Stimulated activated CD4-positive, alpha-beta T cell treated with anti-CD3 and anti-CD28 coated beads, Interleukin-1b, Interleukin-23, amount 100 ng/mL, for 4 hours (primary cell): ENCODE measurements around the gene ANKRD10.

ENCODE experiments used
- DNase-seq, 2 donors: peaks; one replicate each; pipeline ENCODE4 v3.0.0-alpha.2; 2020; ENCODE audit warnings: low read depth in 2 of 2

The ANKRD10 gene

GRCh38 chr13:110885966-110886869, 28.7 kb downstream of the ANKRD10 start:
- DNase-seq: no peak

- no peak for DNase-seq
Observed at GRCh38 chr13:110885516-110885915, 29.4 kb downstream of the ANKRD10 start.

GRCh38 chr13:110884517-110884916, 30.4 kb downstream of the ANKRD10 start:
- no peak for DNase-seq

- DNase-seq: no peak
Observed at GRCh38 chr13:110883542-110883941, 31.3 kb downstream of the ANKRD10 start.

GRCh38 chr13:110882972-110883371, 31.9 kb downstream of the ANKRD10 start:
- no peak for DNase-seq

- DNase-seq: no peak
Observed at GRCh38 chr13:110881839-110882627, 32.8 kb downstream of the ANKRD10 start.

- no peak for DNase-seq
Observed at GRCh38 chr13:110880627-110881026, 34.2 kb downstream of the ANKRD10 start.

- no peak for DNase-seq
Observed at GRCh38 chr13:110879482-110879881, 35.4 kb downstream of the ANKRD10 start.

- no peak for DNase-seq
Observed at GRCh38 chr13:110877737-110878258, 37.1 kb downstream of the ANKRD10 start.

GRCh38 chr13:110876609-110877008, 38.3 kb downstream of the ANKRD10 start:
- no peak for DNase-seq

GRCh38 chr13:110875241-110875640, 39.6 kb downstream of the ANKRD10 start:
- DNase-seq: no peak

- peak; percentile 25 to 51 for DNase-seq
Observed at GRCh38 chr13:110874508-110874960, 40.3 kb downstream of the ANKRD10 start.

GRCh38 chr13:110873639-110874507, 41.0 kb downstream of the ANKRD10 start:
- no peak for DNase-seq

GRCh38 chr13:110872768-110873638, 41.9 kb downstream of the ANKRD10 start:
- DNase-seq: no peak

GRCh38 chr13:110872034-110872767, 42.7 kb downstream of the ANKRD10 start:
- DNase-seq: no peak

- no peak for DNase-seq
Observed at GRCh38 chr13:110869805-110870706, 44.8 kb downstream of the ANKRD10 start.

GRCh38 chr13:110869231-110869804, 45.6 kb downstream of the ANKRD10 start:
- no peak for DNase-seq

GRCh38 chr13:110868720-110869119, 46.1 kb downstream of the ANKRD10 start:
- no peak for DNase-seq
